Measurements from ENCODE around the gene OMP. TPM values are rescaled to one million over a fixed set of nuclear protein-coding genes. Genes with fewer than 3 reads are reported as not detected.

Gene OMP
- total and polyA plus RNA-seq, 2 of the 4 experiments (the other 2 are of a cell fraction): 0.27 TPM; not detected in 1

GRCh38 chr11:77055913-77056312 lies 46.7 kb upstream of the OMP start:
- BruUV-seq (replicated peaks): no TSS peak
- Histone ChIP-seq H3K4ac (ENCODE audit: low read depth, low read length) (no peak overlapping the region), H3K36me3 (ENCODE audit: control insufficient read depth, insufficient read depth, low read length) (no peaks in the 10 kb centered on the region), H2AK9ac (replicated peaks; ENCODE audit: low read depth, low read length, poor library complexity) (no peak overlapping the region), H2AK5ac (ENCODE audit: low read depth, low read length) (no peak overlapping the region), H3K79me1 (ENCODE audit: low read depth in 1 of 2, low read length in 2 of 2) (no peaks in the 10 kb centered on the region), H2BK20ac (ENCODE audit: low read depth, low read length) (no peak overlapping the region), H3K56ac (ENCODE audit: extremely low read depth, insufficient read depth, low read length) (no peak overlapping the region), H2BK15ac (ENCODE audit: low read depth, low read length) (no peak overlapping the region), H4K5ac (ENCODE audit: low read depth, low read length) (no peak overlapping the region), H3K4me3 (ENCODE audit: insufficient read depth, low read depth, low read length) (no peak overlapping the region), H3K23ac (ENCODE audit: low read depth, low read length) (no peak overlapping the region), H3K9me3 (ENCODE audit: control insufficient read depth, insufficient read depth, low read length) (peaks cover 15% of the 10 kb centered on the region), H3K14ac (replicated peaks; ENCODE audit: low read depth, low read length) (no peak overlapping the region), H2BK120ac (ENCODE audit: low read depth, low read length) (no peak overlapping the region), H4K8ac (ENCODE audit: low read depth in 2 of 2, low read length in 2 of 2) (no peak overlapping the region), H3K27me3 (ENCODE audit: control insufficient read depth, insufficient read depth, low read length) (peaks cover 21% of the 10 kb centered on the region), H4K91ac (ENCODE audit: insufficient read depth, low read depth, low read length) (no peak overlapping the region), H2AFZ (replicated peaks; ENCODE audit: low read length, poor library complexity) (no peak overlapping the region), H2BK5ac (ENCODE audit: low read depth, low read length, poor library complexity, severe bottlenecking) (no peak overlapping the region), H3K4me1 (ENCODE audit: control insufficient read depth, insufficient read depth, low read length) (no peaks in the 10 kb centered on the region), H3K18ac (ENCODE audit: low read depth, low read length) (no peak overlapping the region), H4K20me1 (ENCODE audit: insufficient read depth, low read length) (no peaks in the 10 kb centered on the region), H3K9me1 (ENCODE audit: insufficient read depth, low read length) (no peaks in the 10 kb centered on the region), H3K4me2 (ENCODE audit: low read depth, low read length) (no peak overlapping the region), H3K9ac (ENCODE audit: low read depth, low read length) (no peak overlapping the region), H3K27ac (ENCODE audit: insufficient read depth, low read length) (no peak overlapping the region)
- no peak for DNase-seq
- dilution Hi-C loops (cut with HindIII; ENCODE audit: low sequenced_read_pairs, unreplicated experiment): no loop called here
- intact Hi-C loops (cut with micrococcal nuclease): no loop called here
- CTCF ChIA-PET: no interaction called here
- ATAC-seq (ENCODE audit: low read depth): no peak
- TF ChIP-seq SMC3 (IDR thresholded peaks at IDR 0.05; ENCODE audit: low read depth, low read length) (no peak), RCOR1 (IDR thresholded peaks at IDR 0.05; ENCODE audit: insufficient replicate concordance, low read length) (no peak), ELK1 (IDR thresholded peaks at IDR 0.05; ENCODE audit: borderline replicate concordance, low read depth, low read length) (no peak), USF2 (IDR thresholded peaks at IDR 0.05; ENCODE audit: low read depth, low read length) (no peak), CEBPB (IDR thresholded peaks at IDR 0.05; ENCODE audit: low read depth, low read length) (no peak), FOS (IDR thresholded peaks at IDR 0.05; ENCODE audit: low read depth, low read length) (no peak), NFE2L2 (IDR thresholded peaks at IDR 0.05; ENCODE audit: low read depth, low read length) (no peak), CTCF (conservative IDR thresholded peaks at IDR 0.05; ENCODE audit: low read depth, low read length) (no peak)
- WGBS, 2 experiments (ENCODE audit: extremely low coverage in 2 of 2, insufficient read length in 1 of 2): 62% methylated on average over 2 of the region's 5 CpGs; no CpG with 5 or more reads in 1 of the 2 experiments
- in situ Hi-C loops (cut with MboI; ENCODE audit: low sequenced_read_pairs): no loop called here
- POLR2A ChIA-PET (ENCODE audit: unreplicated experiment): no interaction called here

All from IMR-90 (cell line).